Measurements from ENCODE around the gene NRXN3.

The NRXN3 gene

DNA sequence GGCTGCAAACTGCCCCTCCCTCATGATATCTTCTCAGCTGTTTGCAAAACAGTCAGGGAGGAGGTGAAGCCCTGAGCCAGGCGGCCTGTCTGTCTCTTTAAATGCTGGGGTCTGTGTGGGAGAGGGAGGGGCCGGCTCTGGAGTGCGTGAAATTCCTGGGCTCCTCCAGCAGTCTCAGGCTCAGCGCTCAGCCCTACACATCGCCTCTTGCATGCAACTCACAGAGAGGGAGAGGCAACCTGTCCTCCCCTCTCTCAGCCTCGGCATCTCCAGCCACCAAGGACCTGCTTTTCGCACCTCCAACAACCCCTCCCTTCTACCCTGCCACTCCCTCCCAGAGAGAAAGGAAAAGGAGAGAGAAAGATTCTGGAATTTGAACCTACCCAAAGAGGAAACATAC, at the start of gene NRXN3:
NRXN3 (plus strand) TSS at position 171 of the 400 bp plus-strand sequence. CDS start 72,721 bp downstream, outside the sequence.
- DNase-seq: no peak

GRCh38 chr14:78122436-78122835, 47.7 kb upstream of the NRXN3 start:
- DNase-seq: no peak

- DNase-seq: no peak
Observed at GRCh38 chr14:78123650-78124253, 46.4 kb upstream of the NRXN3 start.

DNA sequence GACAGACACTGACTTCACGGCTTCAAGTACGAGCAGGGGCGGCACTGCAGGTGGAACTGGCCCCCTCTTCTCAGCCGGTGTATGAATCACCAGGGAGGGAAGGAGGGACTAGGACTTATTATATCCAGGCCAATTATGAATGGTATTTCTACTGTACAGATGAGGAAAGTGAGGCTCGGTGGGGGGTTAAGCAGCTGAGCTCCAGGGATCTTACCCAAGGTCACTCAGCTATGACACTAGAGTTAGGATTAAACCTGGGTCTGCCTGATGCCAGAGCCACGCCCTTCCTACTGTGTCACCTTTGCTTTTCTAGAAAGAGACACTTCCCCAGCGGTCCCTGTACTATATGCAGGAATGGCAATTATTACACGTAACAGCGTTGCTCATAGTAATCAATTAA, 42.2 kb upstream of the NRXN3 start:
- no peak for DNase-seq

DNA sequence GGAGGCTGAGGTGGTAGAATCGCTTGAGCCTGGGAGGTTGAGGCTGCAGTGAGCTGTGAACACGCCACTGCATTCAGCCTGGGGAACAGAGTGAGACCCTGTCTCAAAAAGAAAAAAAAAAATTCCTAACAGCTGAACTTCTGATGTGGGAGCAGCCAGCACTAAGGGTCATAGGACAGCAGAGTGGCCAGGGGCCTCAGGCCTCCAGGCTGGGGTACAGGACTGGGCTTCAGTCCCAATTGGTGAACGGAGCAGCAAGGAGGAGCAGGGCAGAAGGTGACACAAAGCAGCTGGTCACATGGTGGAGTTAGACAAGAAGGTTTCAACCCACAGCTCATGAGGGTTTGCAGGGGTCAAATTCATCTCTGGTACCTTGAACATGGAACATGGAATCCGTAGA, 40.8 kb upstream of the NRXN3 start:
- DNase-seq: no peak

- DNase-seq: no peak
Observed at GRCh38 chr14:78130356-78130755, 39.8 kb upstream of the NRXN3 start.

GRCh38 chr14:78131201-78131600, 39.0 kb upstream of the NRXN3 start:
- DNase-seq: no peak

DNA sequence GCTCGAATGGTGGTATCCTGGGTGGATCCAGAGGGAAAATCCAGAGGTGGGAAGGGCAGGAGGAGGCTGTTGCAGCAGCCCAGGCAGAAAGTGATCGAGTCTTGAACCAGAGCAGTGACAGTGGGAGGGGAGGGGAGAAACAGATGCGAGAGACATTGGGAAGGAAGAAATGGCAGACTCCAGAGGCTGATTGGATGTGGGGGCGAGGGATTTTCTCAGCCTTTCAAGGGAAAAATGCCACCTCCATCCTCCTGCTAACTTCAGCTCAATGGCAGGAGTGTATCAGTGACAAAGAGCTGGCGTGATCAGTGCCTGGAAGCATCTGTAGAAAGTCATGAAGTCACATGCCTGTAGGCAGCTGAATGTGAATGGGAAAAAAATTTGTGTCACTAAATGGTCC, 38.6 kb upstream of the NRXN3 start:
- no peak for DNase-seq

GRCh38 chr14:78135450-78135891, 34.7 kb upstream of the NRXN3 start:
- no peak for DNase-seq

DNA sequence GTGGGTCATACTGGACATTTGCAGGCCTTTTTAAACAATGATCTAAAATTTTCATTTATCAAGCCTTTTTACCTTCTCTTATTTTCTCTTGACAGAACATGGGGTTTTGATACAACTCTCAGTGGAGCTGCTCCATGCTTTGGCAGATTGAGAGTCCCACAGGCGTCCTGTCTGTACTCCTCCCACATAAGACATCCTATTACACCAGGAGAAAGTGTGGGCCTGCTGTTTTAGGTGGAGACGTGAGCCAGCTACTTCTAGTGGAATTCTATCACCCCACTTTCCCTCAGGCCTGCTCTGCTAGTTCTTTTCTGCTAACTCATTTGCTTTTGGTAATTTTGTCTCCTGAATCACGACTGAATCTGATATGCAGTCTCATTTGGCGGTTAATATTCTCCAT, 33.5 kb upstream of the NRXN3 start:
- no peak for DNase-seq

DNA sequence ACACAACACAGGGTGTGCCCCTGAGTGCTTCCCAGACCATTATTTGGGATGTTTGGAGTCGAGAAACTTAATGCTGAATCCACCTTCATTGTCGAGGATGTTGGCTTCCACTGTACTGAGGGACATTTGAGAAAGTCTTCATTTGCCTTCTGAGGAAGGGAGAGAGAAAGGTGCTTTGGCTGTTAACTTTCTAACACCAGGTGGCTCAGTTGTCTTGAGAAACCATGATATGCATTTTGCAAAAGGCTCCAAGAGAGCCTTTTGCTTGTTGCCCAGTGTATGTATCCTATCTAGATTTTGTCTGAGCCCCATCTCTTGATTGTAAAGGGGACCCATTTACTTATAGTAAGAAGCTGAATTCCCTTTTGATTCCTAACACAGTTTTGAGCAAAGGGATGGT, 28.6 kb upstream of the NRXN3 start:
- no peak for DNase-seq

DNA sequence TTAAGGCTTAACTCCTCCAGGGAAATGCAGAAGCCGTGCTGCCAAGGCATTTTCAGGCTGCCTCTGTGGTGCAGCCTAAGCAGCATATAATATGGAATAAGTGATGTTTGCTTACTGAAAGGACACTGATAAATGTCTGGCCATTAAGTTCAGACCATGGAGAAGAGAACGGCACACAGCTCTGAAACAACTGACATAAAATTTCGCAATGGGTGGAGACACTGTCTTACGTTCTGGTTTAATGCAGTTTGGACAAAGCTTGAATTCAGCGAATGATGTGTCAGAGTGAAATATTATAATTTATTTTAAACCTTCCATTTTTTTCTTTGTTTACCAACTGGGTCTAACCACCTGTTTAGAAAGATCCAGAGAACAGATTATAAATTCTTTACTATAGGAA, 27.2 kb upstream of the NRXN3 start:
- no peak for DNase-seq

- DNase-seq: no peak
Observed at GRCh38 chr14:78143489-78144145, 26.6 kb upstream of the NRXN3 start.

GRCh38 chr14:78152201-78153063, 17.7 kb upstream of the NRXN3 start:
- no peak for DNase-seq

DNA sequence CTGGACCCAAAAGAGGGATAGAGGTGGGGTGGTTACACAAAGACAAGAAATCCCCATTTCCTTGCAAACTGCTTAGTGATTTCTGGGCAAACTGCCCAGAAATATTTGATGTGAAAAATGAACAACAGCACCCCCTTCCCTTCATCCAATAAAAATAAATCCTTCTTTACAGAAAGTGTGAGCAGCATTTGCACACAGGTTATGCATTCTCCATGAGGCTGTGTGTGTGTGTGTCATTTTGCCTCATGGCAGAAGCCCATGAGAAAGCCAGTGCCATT, 17.2 kb upstream of the NRXN3 start:
- DNase-seq: no peak

DNA sequence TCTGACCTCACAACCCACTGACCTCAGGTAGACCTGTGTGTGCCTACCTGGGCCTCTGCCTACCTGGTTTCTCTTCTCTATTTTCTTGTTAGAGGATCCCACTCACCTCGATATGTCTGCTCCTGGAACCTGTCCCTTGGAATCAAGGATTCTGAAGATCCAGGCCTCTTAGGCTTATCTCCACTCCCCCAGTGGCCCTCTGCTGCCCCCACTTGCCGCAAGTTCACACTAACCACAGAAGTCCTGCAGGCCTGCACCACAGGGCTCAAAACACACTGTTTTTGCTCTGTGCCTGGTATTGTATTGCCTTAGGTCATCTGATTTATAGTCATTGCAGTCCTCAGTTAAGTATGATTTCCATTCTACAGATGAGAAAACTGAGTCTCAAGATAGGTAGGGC, 15.3 kb upstream of the NRXN3 start:
- DNase-seq: no peak

- no peak for DNase-seq
Observed at GRCh38 chr14:78156196-78156595, 14.0 kb upstream of the NRXN3 start.

- no peak for DNase-seq
Observed at GRCh38 chr14:78157494-78158437, 12.4 kb upstream of the NRXN3 start.

DNA sequence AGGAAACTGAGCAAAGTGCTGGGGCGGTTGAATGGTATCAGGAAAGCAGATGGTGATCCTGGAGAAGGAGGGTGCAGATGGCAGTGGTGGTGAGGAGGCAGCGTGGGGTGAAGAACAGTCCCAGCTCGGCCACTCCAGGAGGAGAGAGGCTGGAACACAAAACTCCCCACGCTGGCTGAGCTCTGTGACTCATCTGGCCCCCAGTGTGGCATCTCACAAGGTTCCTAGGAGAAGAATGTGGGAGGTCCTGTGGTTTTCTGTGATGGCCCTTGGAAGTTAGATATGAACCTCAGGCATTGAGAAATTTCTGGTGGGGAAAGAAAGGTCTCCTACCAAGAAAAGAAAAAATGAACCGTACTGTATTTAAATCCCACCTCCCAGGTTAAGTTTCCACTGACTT, 8.0 kb upstream of the NRXN3 start:
- DNase-seq: no peak

DNA sequence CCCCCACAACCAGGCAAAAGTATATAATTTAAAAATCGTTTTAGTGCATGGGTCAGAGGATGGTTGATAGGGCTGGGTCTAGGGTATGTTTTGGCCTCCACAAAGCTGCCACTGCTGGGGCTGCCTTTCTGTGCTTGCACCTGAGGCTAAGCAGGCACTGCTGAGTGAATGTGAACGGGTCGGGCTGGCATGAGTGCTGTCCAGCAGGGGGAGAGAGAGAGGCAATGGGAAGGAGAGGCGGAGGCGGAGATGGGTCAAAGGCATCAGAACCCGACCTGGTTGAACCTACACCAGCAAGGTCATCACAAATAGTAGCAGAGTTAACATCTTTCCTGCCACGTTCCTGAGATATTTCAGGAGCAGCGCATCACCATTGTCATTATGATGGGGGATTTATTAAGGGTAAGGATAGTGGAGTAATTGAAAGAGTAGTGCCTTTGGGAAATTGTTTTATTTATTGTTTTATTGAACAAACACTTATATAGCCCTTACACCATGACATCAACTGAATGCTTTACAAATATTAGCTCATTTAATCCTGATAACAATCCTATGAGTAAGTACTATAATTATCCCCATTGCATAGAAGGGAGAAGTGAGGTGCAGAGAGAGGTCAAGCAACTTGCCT, 5.8 kb upstream of the NRXN3 start:
- no peak for DNase-seq

DNA sequence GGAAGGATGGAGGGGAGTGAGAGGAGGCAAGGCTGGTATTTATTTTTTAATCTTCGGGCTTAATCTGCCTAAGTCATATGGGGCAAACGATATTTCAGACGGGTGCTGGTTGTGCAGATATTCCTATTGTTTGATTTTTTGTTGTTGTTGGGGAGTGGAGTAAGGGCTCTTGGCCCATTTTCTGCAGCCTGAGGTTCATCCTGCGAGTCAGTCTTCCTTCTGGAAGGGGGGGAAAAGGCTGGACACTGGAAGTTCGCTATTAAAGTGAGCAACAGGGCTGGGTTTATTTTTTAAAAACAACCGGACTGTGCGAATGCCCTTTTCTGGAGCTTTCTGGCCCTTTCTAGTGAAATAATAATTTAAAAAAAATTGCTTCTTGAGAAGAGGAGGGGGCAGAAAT, 2.3 kb downstream of the NRXN3 start:
- DNase-seq: no peak

GRCh38 chr14:78173346-78174035, 3.3 kb downstream of the NRXN3 start:
- DNase-seq: no peak
